Measurements from ENCODE around the gene SLC17A7.
A peak's percentile ranks its signal among the peaks of the same experiment; 100 is the strongest.

Gene SLC17A7

GRCh38 chr19:49442771-49443365 is 1.5 kb upstream of the SLC17A7 start (continued):
- TF ChIP-seq ZBTB11 (tag by site-specific recombination; conservative IDR thresholded peaks at IDR 0.05; ENCODE audit: low read depth) (no peak), KLF8 (tag by site-specific recombination; IDR thresholded peaks at IDR 0.05) (peak; percentile 17), KLF9 (tag by site-specific recombination; IDR thresholded peaks at IDR 0.05; ENCODE audit: low read depth) (peak; percentile 81), SCRT1 (tag by site-specific recombination; IDR thresholded peaks at IDR 0.05; ENCODE audit: borderline replicate concordance) (no peak), ZNF391 (tag by site-specific recombination; IDR thresholded peaks at IDR 0.05; ENCODE audit: borderline replicate concordance, low read depth) (no peak), ZNF292 (tag by site-specific recombination; IDR thresholded peaks at IDR 0.05; ENCODE audit: borderline replicate concordance, low read depth) (no peak), ZNF335 (tag by site-specific recombination; conservative IDR thresholded peaks at IDR 0.05) (peak; percentile 91; the same call in 1 of the 2 replicates), GLI4 (tag by site-specific recombination; IDR thresholded peaks at IDR 0.05) (no peak), KLF1 (tag by site-specific recombination; IDR thresholded peaks at IDR 0.05) (peak; percentile 90), ZNF280D (tag by site-specific recombination; IDR thresholded peaks at IDR 0.05) (no peak), ZNF18 (tag by site-specific recombination; IDR thresholded peaks at IDR 0.05) (no peak), ZNF211 (tag by site-specific recombination; IDR thresholded peaks at IDR 0.05; ENCODE audit: low read depth) (no peak), ZNF549 (tag by site-specific recombination; IDR thresholded peaks at IDR 0.05) (no peak), ZSCAN30 (tag by site-specific recombination; IDR thresholded peaks at IDR 0.05) (no peak), ZNF133 (tag by site-specific recombination; IDR thresholded peaks at IDR 0.05) (no peak), ZNF843 (tag by site-specific recombination; IDR thresholded peaks at IDR 0.05) (no peak), ZNF791 (tag by site-specific recombination; IDR thresholded peaks at IDR 0.05) (no peak), ZNF404 (tag by site-specific recombination; IDR thresholded peaks at IDR 0.05) (no peak), SP3 (tag by site-specific recombination; IDR thresholded peaks at IDR 0.05) (peak; percentile 89), ZBTB49 (tag by site-specific recombination; IDR thresholded peaks at IDR 0.05; ENCODE audit: low read depth) (no peak), ZNF121 (tag by site-specific recombination; IDR thresholded peaks at IDR 0.05) (no peak), SCRT2 (tag by site-specific recombination; IDR thresholded peaks at IDR 0.05) (no peak), ZNF777 (tag by site-specific recombination; IDR thresholded peaks at IDR 0.05; ENCODE audit: borderline replicate concordance) (no peak; the same call in 1 of the 2 replicates), ZNF561 (tag by site-specific recombination; IDR thresholded peaks at IDR 0.05; ENCODE audit: borderline replicate concordance) (peak; percentile 23; the same call in 1 of the 2 replicates)
- TF ChIP-seq, protein P1, sequence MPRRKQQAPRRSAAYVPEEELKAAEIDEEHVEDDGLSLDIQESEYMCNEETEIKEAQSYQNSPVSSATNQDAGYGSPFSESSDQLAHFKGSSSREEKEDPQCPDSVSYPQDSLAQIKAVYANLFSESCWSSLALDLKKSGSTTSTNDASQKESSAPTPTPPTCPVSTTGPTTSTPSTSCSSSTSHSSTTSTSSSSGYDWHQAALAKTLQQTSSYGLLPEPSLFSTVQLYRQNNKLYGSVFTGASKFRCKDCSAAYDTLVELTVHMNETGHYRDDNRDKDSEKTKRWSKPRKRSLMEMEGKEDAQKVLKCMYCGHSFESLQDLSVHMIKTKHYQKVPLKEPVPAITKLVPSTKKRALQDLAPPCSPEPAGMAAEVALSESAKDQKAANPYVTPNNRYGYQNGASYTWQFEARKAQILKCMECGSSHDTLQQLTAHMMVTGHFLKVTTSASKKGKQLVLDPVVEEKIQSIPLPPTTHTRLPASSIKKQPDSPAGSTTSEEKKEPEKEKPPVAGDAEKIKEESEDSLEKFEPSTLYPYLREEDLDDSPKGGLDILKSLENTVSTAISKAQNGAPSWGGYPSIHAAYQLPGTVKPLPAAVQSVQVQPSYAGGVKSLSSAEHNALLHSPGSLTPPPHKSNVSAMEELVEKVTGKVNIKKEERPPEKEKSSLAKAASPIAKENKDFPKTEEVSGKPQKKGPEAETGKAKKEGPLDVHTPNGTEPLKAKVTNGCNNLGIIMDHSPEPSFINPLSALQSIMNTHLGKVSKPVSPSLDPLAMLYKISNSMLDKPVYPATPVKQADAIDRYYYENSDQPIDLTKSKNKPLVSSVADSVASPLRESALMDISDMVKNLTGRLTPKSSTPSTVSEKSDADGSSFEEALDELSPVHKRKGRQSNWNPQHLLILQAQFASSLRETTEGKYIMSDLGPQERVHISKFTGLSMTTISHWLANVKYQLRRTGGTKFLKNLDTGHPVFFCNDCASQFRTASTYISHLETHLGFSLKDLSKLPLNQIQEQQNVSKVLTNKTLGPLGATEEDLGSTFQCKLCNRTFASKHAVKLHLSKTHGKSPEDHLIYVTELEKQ (tag by site-specific recombination; IDR thresholded peaks at IDR 0.05; ENCODE audit: borderline replicate concordance): no peak

All from HEK293 (cell line).